PC-9 (cell line): ENCODE measurements around the gene ASB1. TPM values are rescaled to one million over a fixed set of nuclear protein-coding genes. Genes with fewer than 3 reads are reported as not detected.

Source experiments
- BruUV-seq: library from RNA; stranded (reverse); fragments of 400-500 nt; replicated peaks from 2 replicates; lab custom pipeline; 2021; lab: Mats Ljungman, UMichigan
- CTCF ChIA-PET: fragments of 300-600 bp; sonication (Branson Sonifier 250); formaldehyde crosslinking; loops from one replicate; lab custom pipeline; 2022; ENCODE audit warnings: antibody characterized with exemption; lab: Charles Lee
- POLR2A ChIA-PET: fragments of 300-600 bp; sonication (Branson Sonifier 250); formaldehyde crosslinking; loops from one replicate; lab custom pipeline; 2022; ENCODE audit warnings: antibody characterized with exemption; ENCODE audit not compliant: unreplicated experiment; lab: Charles Lee
- DNase-seq, 2 experiments: peaks; one replicate each; pipeline versions ENCODE4 v3.0.0 to v3.0.0-alpha.2; 2015 to 2022; ENCODE audit warnings: mixed read lengths in 1 of 2
- H2AFZ ChIP-seq: fragments of 200-600 bp; sonication (generic); 2 replicates; pipeline ENCODE4 v1.8.1; 2017; ENCODE audit warnings: antibody characterized with exemption
- H3F3A ChIP-seq: fragments of 200-600 bp; sonication (generic); 2 replicates; pipeline ENCODE4 v1.8.1; 2017; ENCODE audit warnings: antibody characterized with exemption, mild to moderate bottlenecking, low read depth; ENCODE audit not compliant: insufficient read depth
- H3K27ac ChIP-seq: fragments of 200-600 bp; sonication (generic); 2 replicates; pipeline ENCODE4 v1.6.1; 2016; ENCODE audit warnings: mixed run types
- H3K27me3 ChIP-seq: fragments of 200-600 bp; sonication (generic); 2 replicates; pipeline ENCODE4 v1.6.1; 2016; ENCODE audit warnings: low read depth, mixed run types; ENCODE audit not compliant: insufficient read depth
- H3K36me3 ChIP-seq: fragments of 200-600 bp; sonication (generic); 2 replicates; pipeline ENCODE4 v1.6.1; 2016; ENCODE audit warnings: low read depth, mixed run types
- H3K4me1 ChIP-seq: fragments of 200-600 bp; sonication (generic); replicated peaks from 2 replicates; pipeline ENCODE4 v1.6.1; 2016; ENCODE audit warnings: mixed run types; ENCODE audit not compliant: insufficient read depth
- H3K4me2 ChIP-seq: fragments of 200-600 bp; sonication (generic); 2 replicates; pipeline ENCODE4 v1.6.1; 2017; ENCODE audit warnings: mixed run types
- H3K4me3 ChIP-seq: fragments of 200-600 bp; sonication (generic); 2 replicates; pipeline ENCODE4 v1.6.1; 2016; ENCODE audit warnings: mixed run types
- H3K79me2 ChIP-seq: fragments of 200-600 bp; sonication (generic); 2 replicates; pipeline ENCODE4 v1.6.1; 2017; ENCODE audit warnings: low read depth, mixed run types
- H3K9me2 ChIP-seq: fragments of 200-600 bp; sonication (generic); 2 replicates; pipeline ENCODE4 v1.8.1; 2017; ENCODE audit warnings: mild to moderate bottlenecking; ENCODE audit not compliant: insufficient read depth
- H3K9me3 ChIP-seq: fragments of 200-600 bp; sonication (generic); 2 replicates; pipeline ENCODE4 v1.8.1; 2016; ENCODE audit warnings: low read depth; ENCODE audit not compliant: insufficient read depth
- H4K20me1 ChIP-seq: fragments of 200-600 bp; sonication (generic); 2 replicates; pipeline ENCODE4 v1.8.1; 2017; ENCODE audit not compliant: insufficient read depth
- EZH2 ChIP-seq: fragments of 200-600 bp; sonication (generic); IDR thresholded peaks from 2 replicates; pipeline ENCODE4 v1.8.0; 2017; ENCODE audit warnings: antibody characterized with exemption, low read depth
- intact Hi-C: fragments of 100-400 bp; cut with micrococcal nuclease; formaldehyde crosslinking; loops from one replicate; pipeline ENCODE4 v1.10.0; 2022; ENCODE audit not compliant: unreplicated experiment
- total RNA-seq: library from RNA; stranded (reverse); gene quantifications from 2 replicates; pipeline ENCODE4 v1.2.3, GENCODE V29; 2021
- TF ChIP-seq, protein P1 (sequence below): fragments of 200-600 bp; sonication (generic); conservative IDR thresholded peaks from 2 replicates; pipeline ENCODE4 v1.6.1; 2017; ENCODE audit warnings: mixed run types, antibody characterized with exemption, mild to moderate bottlenecking, moderate library complexity

Gene ASB1
- total RNA-seq, 1 experiment from 2014 or later: 56.7 TPM

GRCh38 chr2:238397356-238397755 is 29.4 kb upstream of the ASB1 start:
- Histone ChIP-seq H3K4me1 (no peaks in the 10 kb centered on the region), H3K4me2 (no peak overlapping the region), H3K27me3 (no peaks in the 10 kb centered on the region), H3K36me3 (no peaks in the 10 kb centered on the region), H3K79me2 (no peaks in the 10 kb centered on the region), H3K9me2 (no peaks in the 10 kb centered on the region), H3K9me3 (no peaks in the 10 kb centered on the region), H2AFZ (no peak overlapping the region), H3K4me3 (no peak overlapping the region), H3K27ac (no peak overlapping the region), H4K20me1 (no peaks in the 10 kb centered on the region), H3F3A (no peaks in the 10 kb centered on the region)
- CTCF ChIA-PET: no interaction called here
- POLR2A ChIA-PET: no interaction called here
- intact Hi-C loops: no loop called here
- no TSS peak for BruUV-seq
- TF ChIP-seq, protein P1, sequence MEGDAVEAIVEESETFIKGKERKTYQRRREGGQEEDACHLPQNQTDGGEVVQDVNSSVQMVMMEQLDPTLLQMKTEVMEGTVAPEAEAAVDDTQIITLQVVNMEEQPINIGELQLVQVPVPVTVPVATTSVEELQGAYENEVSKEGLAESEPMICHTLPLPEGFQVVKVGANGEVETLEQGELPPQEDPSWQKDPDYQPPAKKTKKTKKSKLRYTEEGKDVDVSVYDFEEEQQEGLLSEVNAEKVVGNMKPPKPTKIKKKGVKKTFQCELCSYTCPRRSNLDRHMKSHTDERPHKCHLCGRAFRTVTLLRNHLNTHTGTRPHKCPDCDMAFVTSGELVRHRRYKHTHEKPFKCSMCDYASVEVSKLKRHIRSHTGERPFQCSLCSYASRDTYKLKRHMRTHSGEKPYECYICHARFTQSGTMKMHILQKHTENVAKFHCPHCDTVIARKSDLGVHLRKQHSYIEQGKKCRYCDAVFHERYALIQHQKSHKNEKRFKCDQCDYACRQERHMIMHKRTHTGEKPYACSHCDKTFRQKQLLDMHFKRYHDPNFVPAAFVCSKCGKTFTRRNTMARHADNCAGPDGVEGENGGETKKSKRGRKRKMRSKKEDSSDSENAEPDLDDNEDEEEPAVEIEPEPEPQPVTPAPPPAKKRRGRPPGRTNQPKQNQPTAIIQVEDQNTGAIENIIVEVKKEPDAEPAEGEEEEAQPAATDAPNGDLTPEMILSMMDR: no peak
- TF ChIP-seq EZH2: no peak
- DNase-seq: no peak

DNA sequence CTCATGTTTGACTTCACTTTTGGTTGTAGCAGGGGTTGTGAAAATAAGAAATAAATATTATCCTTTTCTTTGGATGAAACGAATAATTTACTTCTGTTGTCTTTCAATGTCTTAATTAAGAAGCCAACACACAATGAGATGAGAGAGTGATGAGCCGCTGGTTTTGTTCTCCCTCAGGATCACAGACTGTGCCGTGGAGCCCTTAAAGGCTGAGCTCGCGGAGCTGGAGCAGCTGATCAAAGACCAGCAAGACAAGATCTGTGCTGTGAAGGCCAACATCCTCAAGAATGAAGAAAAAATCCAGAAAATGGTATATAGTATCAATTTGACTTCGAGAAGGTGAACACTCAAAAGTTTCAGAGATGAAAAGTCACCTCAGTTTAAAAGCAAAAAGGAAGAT is 28.1 kb upstream of the ASB1 start:
- Histone ChIP-seq H3K4me2 (no peak overlapping the region), H3K4me3 (no peak overlapping the region)
- POLR2A ChIA-PET: no interaction called here

DNA sequence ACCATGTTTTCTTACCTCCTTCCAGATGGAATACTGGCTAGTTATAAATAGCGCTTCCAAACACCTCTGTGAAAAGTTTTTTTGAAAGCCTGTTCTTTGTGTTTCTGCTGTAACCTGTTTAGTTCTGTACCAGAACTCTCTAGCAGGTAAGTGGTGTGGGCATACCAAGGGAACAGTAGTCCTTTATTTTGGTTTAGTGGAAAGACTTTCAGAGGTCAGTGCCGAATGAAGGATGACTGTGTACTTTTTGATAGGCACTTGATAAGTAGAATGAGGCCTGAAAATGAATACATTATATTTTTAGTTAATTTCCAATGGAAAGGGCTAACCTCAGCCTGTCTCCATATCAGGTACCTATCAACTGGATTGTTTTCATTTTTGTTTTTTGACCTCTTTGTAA is 27.6 kb upstream of the ASB1 start:
- Histone ChIP-seq H4K20me1 (no peaks in the 10 kb centered on the region), H3K27ac (no peak overlapping the region), H3F3A (no peaks in the 10 kb centered on the region), H3K36me3 (no peaks in the 10 kb centered on the region), H3K79me2 (no peaks in the 10 kb centered on the region), H3K4me1 (no peaks in the 10 kb centered on the region), H3K4me3 (no peak overlapping the region), H3K9me2 (no peaks in the 10 kb centered on the region), H3K4me2 (no peak overlapping the region), H3K27me3 (no peaks in the 10 kb centered on the region), H3K9me3 (no peaks in the 10 kb centered on the region), H2AFZ (no peak overlapping the region)
- no TSS peak for BruUV-seq
- ChIA-PET CTCF (no interaction called here), POLR2A (no interaction called here)
- intact Hi-C loops: no loop called here
- no peak for TF ChIP-seq EZH2
- TF ChIP-seq, protein P1: no peak
- no peak for DNase-seq

More for the DNA sequence above, 28.1 kb upstream of the ASB1 start:
- Histone ChIP-seq H3K27me3 (no peaks in the 10 kb centered on the region), H3K27ac (no peak overlapping the region), H3K79me2 (no peaks in the 10 kb centered on the region), H3K9me3 (no peaks in the 10 kb centered on the region), H3K9me2 (no peaks in the 10 kb centered on the region), H3K36me3 (no peaks in the 10 kb centered on the region), H4K20me1 (no peaks in the 10 kb centered on the region), H3K4me1 (no peaks in the 10 kb centered on the region), H3F3A (no peaks in the 10 kb centered on the region), H2AFZ (no peak overlapping the region)
- TF ChIP-seq EZH2: no peak
- TF ChIP-seq, protein P1: no peak
- intact Hi-C loops: no loop called here
- no peak for DNase-seq
- CTCF ChIA-PET: interaction anchor here (0.6 kb wide), 1 partner anchor 65 kb away, joined by 6 read pairs; no protein-coding TSS in a partner anchor
- BruUV-seq: no TSS peak
